ENCODE measurements around the gene TMED4.
A peak's percentile ranks its signal among the peaks of the same experiment; 100 is the strongest.

The TMED4 gene

DNA sequence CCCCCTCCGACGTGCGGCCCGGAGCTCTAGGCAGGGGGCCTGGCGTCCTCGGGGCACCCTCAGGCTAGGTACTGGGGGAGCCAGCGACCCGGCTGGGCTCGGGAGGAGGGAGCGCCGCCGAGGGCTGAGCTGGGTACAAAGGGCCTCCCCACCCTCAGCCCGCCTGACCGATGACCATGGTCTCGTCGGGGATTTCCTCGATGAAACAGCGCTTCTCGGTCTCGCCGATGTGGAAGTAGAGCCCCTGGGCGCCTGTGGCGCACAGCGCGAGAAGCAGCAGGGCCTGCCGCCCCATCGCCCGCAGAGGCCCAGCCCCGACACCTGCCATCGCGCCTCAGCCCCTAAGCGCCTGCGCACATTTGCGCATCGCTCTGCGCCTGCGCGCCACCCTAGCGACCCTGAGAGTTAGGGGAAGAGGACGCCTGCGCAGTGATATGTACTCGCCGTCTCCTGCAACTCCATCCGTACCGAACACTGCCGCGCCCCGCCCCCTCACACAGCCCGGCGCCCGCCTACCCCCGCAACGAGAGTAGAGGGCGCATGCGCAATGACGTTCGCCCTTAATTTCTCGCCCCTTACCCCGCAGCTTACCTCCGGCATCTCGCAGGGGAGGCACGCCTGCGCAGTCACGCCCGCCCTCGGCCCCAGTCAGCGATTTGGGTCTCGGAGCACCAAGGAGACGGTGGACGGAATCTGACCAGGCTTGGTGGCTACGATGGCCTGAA is at the start of gene TMED4:
TMED4 (minus strand) TSS at position 353 of the 725 bp plus-strand sequence; CDS start at position 328, 25 bp downstream.
- peak; percentile 100 for DNase-seq (ENCODE audit: low read depth in 3 of 3)

DNA sequence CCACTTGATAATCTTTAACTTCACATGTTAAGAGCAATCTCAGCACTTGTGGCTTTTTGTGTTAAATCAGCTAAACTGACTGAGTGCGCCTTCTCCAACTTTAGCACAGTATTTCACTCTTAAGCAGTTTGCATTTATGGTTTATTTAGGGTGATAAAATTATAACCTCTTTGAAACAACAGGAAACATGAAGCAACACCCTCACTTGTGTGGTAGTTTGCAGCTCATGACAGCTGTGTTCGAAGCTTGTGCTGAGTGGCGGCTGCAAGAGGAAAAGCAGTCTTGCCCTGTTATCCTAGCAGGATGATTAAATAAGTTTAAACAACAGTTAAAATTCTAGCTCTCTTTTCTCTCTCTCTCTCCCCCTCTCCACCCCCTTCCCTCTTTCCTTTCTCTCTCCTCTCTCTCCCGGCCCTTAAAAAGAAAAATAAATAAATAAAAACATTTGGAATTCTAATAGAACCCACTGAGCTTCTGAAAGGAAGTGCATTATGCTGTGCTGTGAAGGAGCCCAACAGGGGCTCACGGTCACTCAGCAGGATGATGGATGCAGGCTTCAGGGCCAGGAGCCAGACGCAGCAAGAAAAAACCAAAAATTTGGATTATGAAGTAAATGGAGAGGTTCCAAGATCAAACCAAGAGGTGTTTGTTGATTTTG is 49.6 kb upstream of the TMED4 start:
- no peak for DNase-seq (ENCODE audit: low read depth in 3 of 3)

- DNase-seq (ENCODE audit: low read depth in 3 of 3), result no peak
Measured at GRCh38 chr7:44630792-44631457, 48.9 kb upstream of the TMED4 start.

DNA sequence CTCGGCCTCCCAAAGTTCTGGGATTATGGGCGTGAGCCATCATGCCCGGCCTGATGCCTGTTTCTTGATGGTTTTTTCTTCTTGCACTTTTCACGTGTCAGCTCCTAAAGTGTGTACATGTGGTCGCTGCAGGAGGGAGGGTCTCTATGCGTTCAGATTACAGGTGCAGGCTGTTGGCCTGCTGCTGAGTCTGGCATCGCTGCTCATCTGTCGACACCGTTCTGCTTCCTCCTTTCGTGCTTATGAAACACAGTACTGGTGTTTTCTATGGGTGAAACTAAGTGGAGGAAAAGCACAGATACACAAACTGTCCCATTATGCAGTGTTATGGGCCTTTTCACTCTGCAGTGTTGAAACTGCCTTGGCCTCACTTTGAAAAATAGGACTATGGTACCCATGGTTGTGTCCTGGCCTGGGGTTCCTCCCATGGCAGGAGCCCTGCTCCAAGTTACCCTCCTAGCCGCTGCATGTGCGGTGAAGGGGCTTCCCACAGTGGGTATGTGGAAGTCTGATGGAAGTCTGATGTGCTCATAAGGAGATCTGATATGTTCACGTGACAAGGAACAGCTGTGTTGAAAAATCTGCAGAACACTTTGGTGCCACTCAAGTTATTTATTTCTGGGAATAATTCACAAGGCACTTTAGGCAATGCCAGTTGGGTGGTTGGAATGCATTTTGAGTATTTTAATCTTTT is 47.9 kb upstream of the TMED4 start:
- DNase-seq (ENCODE audit: low read depth in 3 of 3), result no peak

- DNase-seq (ENCODE audit: low read depth in 3 of 3), result no peak
Measured at GRCh38 chr7:44626620-44627019, 44.6 kb upstream of the TMED4 start.

- no peak for DNase-seq (ENCODE audit: low read depth in 3 of 3)
Measured at GRCh38 chr7:44625526-44626471, 43.8 kb upstream of the TMED4 start.

DNA sequence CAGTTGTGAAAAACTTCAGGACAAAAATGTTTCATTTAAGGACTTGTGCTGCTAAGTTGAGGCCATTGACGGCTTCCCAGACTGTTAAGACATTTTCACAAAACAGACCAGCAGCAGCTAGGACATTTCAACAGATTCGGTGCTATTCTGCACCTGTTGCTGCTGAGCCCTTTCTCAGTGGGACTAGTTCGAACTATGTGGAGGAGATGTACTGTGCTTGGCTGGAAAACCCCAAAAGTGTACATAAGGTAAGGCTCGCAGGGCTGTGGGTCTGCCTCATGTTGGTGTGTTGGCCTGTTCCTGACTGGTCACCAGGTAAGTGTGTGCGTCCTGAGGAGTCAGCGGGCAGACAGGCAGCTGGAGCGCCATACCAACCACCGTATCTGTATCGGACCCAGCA is 42.3 kb upstream of the TMED4 start:
- DNase-seq (ENCODE audit: low read depth in 3 of 3), result no peak

GRCh38 chr7:44622342-44623151 is 40.5 kb upstream of the TMED4 start:
- DNase-seq (ENCODE audit: low read depth in 3 of 3), result no peak

DNA sequence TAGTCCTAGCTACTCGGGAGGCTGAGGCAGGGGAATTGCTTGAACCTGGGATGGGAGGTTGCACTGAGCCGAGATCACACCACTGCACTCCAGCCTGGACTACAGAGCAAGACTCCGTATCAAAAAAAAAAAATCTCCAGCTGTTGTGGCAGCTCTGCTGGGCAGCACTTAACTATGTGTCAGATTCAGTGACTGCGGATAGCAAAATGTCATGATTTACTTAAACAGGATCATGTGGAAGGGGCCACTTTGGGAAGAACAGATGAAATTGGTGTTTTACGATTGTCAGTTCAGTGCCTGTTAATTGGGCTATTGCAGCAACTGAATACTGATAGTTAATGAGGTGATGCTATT is 39.7 kb upstream of the TMED4 start:
- DNase-seq (ENCODE audit: low read depth in 3 of 3), result no peak

DNA sequence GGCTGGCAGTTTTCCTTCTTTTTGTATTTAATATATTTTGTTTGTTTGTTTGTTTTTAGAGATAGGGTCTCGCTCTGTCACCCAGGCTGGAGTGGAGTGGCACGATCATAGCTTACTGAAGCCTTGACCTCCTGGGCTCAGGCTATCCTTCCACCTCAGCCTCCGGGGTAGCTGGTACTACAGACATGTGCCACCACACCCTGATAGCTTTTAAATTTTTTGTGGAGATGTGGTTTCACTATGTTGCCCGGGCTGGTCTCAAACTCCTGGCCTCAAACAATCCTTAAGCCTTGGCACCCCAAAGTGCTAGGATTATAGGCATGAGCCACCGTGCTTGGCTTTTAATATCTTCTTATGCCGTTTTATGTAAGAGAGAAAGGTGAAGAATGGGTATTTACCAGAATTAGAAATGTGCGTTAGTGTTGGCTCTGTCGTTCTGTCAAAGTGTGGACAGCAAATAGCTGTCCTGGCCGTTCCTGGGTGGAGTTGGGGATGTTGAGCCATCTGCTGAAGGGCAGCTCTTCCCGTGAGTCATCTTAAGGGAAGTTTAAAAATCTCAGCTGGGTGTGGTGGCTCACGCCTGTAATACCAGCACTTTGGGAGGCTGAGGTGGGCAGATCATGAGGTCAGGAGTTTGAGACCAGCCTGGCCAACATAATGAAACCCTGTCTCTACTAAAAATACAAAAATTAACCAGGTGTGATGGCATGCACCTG is 39.2 kb upstream of the TMED4 start:
- no peak for DNase-seq (ENCODE audit: low read depth in 3 of 3)

DNA sequence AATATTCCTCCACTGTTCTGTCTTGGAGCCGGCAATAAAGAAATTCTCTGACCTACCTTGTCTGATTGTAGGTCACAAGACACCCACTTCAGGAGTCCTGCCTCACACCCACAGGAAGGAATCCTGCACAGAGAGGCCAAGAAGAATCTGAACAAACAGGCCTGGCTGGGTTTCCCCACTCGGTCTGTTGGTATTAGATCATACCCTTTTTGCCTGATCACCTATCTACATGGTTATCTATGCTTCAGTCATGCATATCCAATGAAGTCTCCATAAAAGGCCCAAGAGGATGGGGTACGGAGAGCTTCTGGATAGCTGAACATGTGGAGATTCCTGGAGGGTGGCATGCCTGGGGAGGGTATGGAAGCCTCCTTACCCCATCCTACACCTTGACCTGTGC is 36.7 kb upstream of the TMED4 start:
- no peak for DNase-seq (ENCODE audit: low read depth in 3 of 3)

DNA sequence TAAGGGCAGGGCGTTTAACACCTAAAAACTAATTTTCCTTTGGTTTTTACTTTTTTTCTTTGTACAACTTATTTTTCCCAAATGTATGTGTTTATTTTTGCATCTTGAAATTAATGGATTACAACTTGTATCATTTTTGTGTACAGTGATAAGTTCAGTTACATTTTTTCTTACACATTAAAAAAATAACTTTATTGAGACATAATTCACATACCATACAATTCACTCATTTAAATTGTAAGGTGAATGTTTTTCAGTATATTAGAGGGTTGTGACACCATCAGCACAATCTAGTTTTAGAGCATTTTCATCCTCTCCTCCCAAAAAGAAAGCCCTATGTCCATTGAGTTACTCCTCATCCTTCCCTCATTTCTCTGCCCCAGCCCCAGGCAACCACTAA is 36.0 kb upstream of the TMED4 start:
- DNase-seq (ENCODE audit: low read depth in 3 of 3), result no peak

DNA sequence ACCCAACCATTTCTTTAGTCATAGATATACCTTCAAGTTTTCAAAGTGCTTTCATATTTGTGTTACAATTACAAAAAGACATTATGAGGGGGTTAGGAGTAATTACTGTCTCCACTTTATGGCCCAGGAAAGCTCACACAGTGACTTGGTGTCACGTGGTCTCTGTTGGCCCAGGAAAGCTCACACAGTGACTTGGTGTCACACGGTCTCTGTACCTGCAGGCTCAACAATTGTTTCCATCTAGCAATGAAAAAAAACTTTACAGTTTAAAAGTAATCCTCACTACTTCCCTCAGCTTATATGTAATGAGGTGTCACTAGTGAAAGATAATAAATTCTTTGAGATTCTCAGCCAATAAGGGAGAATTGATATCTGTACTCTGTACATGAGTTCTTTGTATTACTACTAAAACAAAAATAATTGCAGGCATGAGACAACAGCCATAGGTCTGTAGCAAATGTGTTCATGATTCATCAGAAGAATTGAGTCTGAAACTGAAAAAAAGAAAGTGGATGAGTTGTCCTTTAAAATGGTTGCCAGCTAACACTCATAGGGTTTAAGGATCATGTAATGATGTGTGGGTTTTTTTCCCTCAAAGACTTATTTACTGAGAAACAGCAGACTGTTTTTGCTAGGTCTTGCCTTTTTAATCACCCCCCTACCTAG is 35.3 kb upstream of the TMED4 start:
- DNase-seq (ENCODE audit: low read depth in 3 of 3), result no peak

GRCh38 chr7:44616545-44616944 is 34.5 kb upstream of the TMED4 start:
- no peak for DNase-seq (ENCODE audit: low read depth in 3 of 3)

- no peak for DNase-seq (ENCODE audit: low read depth in 3 of 3)
Measured at GRCh38 chr7:44615793-44616192, 33.8 kb upstream of the TMED4 start.

DNA sequence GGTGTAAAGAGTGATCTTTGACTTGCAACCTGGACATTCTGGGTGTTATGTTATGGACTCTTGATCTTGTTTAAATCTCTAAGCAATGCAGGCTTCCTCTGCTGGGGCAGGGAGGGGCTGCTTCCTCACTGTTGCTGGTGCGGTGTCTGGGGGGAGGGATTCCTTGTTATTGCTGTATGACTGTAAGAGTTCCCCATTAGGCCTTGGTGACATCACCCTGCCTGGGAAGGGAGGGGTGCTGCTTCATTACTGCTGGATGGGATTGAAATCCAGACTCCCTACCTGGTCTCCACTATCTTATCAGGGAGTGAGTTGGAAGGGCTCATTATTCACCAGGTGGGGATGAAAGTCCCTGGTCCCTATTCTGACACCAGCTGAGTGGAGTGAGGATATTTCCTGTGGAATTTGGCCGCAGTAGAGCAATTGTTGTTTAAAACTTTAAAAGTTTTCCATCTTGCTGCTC is 33.1 kb upstream of the TMED4 start:
- no peak for DNase-seq (ENCODE audit: low read depth in 3 of 3)

DNA sequence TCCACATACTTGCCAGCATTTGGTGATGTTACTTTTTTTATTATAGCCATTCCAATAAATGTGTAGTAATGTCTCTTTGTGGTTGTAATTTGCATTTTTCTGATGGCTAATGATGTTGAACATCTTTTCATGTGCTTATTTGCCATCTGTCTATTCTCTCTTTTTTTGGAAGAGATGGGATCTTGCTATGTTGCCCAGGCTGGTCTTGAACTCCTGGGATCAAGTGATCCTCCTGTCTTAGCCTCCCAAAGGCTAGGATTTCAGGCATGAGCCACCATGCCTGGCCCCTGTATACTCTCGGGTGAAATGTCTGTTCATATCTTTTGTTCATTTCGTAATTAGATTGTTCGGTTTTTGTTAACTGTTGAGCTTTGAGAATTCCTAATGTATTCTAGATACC is 27.8 kb upstream of the TMED4 start:
- DNase-seq (ENCODE audit: low read depth in 3 of 3), result no peak

DNA sequence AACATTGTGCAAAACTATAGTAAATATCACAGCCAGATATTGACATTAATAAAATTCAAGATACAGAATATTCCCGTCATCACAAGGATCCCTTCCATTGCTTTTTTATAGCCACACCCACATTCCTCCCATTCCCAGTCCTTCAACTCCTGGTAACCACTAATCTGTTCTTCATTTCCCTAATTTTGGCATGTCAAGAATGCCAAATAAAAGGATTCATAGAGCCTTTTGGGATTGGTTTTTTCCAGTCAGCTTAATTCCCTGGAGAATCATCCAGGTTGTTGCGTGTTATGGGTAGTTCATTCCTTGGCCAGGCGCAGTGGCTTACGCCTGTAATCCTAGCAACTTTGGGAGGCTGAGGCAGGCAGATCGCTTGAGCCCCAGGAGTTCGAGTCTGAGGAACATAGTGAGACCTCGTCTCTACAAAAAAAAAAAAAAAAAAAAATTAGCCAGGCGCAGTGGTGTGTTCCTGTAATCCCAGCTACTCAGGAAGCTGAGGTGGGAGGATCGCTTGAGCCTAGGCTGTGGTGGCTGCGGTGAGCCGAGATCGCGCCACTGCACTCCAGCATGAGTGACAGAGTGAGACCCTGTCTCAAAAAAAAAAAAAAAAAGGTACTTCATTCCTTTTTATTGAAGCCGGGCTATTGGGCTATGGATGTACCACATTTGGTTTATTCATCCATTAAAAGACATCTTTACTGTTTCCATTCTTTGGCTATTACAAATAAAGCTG is 27.1 kb upstream of the TMED4 start:
- DNase-seq (ENCODE audit: low read depth in 3 of 3), result no peak
